Measurements from ENCODE around the gene MPND. TPM values are rescaled to one million over a fixed set of nuclear protein-coding genes. Genes with fewer than 3 reads are reported as not detected.
A peak's percentile ranks its signal among the peaks of the same experiment; 100 is the strongest.

MPND gene
- polyA plus RNA-seq, 1 of the 3 experiments (the other 2 are of a cell fraction), result 21.3 TPM

- TF ChIP-seq NRF1 (IDR thresholded peaks at IDR 0.05; ENCODE audit: low read depth, low read length) (no peak), RFX5 (IDR thresholded peaks at IDR 0.05; ENCODE audit: low read length) (no peak), TAF1 (IDR thresholded peaks at IDR 0.05; ENCODE audit: borderline replicate concordance, low read depth, low read length) (no peak), USF1 (IDR thresholded peaks at IDR 0.05; ENCODE audit: borderline replicate concordance, low read depth) (no peak), GATA2 (CRISPR knock-in tag; IDR thresholded peaks at IDR 0.05) (no peak), EZH2phosphoT487 (IDR thresholded peaks at IDR 0.05; ENCODE audit: borderline replicate concordance, low read depth) (no peak), GABPA (IDR thresholded peaks at IDR 0.05; ENCODE audit: low read depth) (no peak), NFIC (IDR thresholded peaks at IDR 0.05; ENCODE audit: borderline replicate concordance) (no peak), SIN3A (IDR thresholded peaks at IDR 0.05; ENCODE audit: borderline replicate concordance, low read depth, low read length) (no peak), RCOR1 (IDR thresholded peaks at IDR 0.05; ENCODE audit: low read length) (no peak), JUND (IDR thresholded peaks at IDR 0.05) (no peak), RXRA (IDR thresholded peaks at IDR 0.05; ENCODE audit: borderline replicate concordance, low read depth) (no peak), FOXM1 (IDR thresholded peaks at IDR 0.05; ENCODE audit: low read depth) (no peak), TEAD4 (IDR thresholded peaks at IDR 0.05; ENCODE audit: borderline replicate concordance, insufficient read depth) (no peak), ELF1 (IDR thresholded peaks at IDR 0.05) (no peak)
- TF ChIP-seq, protein P1, sequence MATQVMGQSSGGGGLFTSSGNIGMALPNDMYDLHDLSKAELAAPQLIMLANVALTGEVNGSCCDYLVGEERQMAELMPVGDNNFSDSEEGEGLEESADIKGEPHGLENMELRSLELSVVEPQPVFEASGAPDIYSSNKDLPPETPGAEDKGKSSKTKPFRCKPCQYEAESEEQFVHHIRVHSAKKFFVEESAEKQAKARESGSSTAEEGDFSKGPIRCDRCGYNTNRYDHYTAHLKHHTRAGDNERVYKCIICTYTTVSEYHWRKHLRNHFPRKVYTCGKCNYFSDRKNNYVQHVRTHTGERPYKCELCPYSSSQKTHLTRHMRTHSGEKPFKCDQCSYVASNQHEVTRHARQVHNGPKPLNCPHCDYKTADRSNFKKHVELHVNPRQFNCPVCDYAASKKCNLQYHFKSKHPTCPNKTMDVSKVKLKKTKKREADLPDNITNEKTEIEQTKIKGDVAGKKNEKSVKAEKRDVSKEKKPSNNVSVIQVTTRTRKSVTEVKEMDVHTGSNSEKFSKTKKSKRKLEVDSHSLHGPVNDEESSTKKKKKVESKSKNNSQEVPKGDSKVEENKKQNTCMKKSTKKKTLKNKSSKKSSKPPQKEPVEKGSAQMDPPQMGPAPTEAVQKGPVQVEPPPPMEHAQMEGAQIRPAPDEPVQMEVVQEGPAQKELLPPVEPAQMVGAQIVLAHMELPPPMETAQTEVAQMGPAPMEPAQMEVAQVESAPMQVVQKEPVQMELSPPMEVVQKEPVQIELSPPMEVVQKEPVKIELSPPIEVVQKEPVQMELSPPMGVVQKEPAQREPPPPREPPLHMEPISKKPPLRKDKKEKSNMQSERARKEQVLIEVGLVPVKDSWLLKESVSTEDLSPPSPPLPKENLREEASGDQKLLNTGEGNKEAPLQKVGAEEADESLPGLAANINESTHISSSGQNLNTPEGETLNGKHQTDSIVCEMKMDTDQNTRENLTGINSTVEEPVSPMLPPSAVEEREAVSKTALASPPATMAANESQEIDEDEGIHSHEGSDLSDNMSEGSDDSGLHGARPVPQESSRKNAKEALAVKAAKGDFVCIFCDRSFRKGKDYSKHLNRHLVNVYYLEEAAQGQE (IDR thresholded peaks at IDR 0.05; ENCODE audit: low read depth, low read length), result no peak
- TF ChIP-seq, protein P2, sequence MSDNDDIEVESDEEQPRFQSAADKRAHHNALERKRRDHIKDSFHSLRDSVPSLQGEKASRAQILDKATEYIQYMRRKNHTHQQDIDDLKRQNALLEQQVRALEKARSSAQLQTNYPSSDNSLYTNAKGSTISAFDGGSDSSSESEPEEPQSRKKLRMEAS (IDR thresholded peaks at IDR 0.05; ENCODE audit: low read depth), result no peak
- TF ChIP-seq, protein P3, sequence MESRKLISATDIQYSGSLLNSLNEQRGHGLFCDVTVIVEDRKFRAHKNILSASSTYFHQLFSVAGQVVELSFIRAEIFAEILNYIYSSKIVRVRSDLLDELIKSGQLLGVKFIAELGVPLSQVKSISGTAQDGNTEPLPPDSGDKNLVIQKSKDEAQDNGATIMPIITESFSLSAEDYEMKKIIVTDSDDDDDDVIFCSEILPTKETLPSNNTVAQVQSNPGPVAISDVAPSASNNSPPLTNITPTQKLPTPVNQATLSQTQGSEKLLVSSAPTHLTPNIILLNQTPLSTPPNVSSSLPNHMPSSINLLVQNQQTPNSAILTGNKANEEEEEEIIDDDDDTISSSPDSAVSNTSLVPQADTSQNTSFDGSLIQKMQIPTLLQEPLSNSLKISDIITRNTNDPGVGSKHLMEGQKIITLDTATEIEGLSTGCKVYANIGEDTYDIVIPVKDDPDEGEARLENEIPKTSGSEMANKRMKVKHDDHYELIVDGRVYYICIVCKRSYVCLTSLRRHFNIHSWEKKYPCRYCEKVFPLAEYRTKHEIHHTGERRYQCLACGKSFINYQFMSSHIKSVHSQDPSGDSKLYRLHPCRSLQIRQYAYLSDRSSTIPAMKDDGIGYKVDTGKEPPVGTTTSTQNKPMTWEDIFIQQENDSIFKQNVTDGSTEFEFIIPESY (IDR thresholded peaks at IDR 0.05; ENCODE audit: borderline replicate concordance, low read depth), result no peak
- TF ChIP-seq, protein P4, sequence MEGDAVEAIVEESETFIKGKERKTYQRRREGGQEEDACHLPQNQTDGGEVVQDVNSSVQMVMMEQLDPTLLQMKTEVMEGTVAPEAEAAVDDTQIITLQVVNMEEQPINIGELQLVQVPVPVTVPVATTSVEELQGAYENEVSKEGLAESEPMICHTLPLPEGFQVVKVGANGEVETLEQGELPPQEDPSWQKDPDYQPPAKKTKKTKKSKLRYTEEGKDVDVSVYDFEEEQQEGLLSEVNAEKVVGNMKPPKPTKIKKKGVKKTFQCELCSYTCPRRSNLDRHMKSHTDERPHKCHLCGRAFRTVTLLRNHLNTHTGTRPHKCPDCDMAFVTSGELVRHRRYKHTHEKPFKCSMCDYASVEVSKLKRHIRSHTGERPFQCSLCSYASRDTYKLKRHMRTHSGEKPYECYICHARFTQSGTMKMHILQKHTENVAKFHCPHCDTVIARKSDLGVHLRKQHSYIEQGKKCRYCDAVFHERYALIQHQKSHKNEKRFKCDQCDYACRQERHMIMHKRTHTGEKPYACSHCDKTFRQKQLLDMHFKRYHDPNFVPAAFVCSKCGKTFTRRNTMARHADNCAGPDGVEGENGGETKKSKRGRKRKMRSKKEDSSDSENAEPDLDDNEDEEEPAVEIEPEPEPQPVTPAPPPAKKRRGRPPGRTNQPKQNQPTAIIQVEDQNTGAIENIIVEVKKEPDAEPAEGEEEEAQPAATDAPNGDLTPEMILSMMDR (IDR thresholded peaks at IDR 0.05), result no peak
- TF ChIP-seq, protein P5, sequence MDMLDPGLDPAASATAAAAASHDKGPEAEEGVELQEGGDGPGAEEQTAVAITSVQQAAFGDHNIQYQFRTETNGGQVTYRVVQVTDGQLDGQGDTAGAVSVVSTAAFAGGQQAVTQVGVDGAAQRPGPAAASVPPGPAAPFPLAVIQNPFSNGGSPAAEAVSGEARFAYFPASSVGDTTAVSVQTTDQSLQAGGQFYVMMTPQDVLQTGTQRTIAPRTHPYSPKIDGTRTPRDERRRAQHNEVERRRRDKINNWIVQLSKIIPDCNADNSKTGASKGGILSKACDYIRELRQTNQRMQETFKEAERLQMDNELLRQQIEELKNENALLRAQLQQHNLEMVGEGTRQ (IDR thresholded peaks at IDR 0.05; ENCODE audit: borderline replicate concordance, low read depth, low read length), result no peak
- no peaks in the 10 kb centered on the region for H3K27me3 ChIP-seq (ENCODE audit: insufficient read depth)
- no peaks in the 10 kb centered on the region for H3F3A ChIP-seq (replicated peaks; ENCODE audit: insufficient read depth)
- peaks cover 4 to 7% of the 10 kb centered on the region in 2 experiments for H3K36me3 ChIP-seq (replicated peaks in 1 of 2; ENCODE audit: control insufficient read depth in 1 of 2, insufficient read depth in 2 of 2, low read length in 1 of 2)
- no peak overlapping the region for H3K4me3 ChIP-seq (ENCODE audit: low read depth in 2 of 2, low read length in 1 of 2)
- no peak overlapping the region for H3K4me2 ChIP-seq
- H3K9ac ChIP-seq, result no peak overlapping the region
- no peaks in the 10 kb centered on the region for H3K9me3 ChIP-seq
- peak; percentile 88 for DNase-seq
- WGBS (ENCODE audit: low lambda C conversion rate), result 92% methylated on average over 19 of the region's 22 CpGs
- H3K9me2 ChIP-seq, result no peaks in the 10 kb centered on the region
- peaks cover 0 to 5% of the 10 kb centered on the region in 2 experiments; a peak in 1 of 4 replicates for H3K4me1 ChIP-seq (ENCODE audit: control insufficient read depth in 1 of 2, insufficient read depth in 2 of 2, low read depth in 1 of 2, low read length in 1 of 2)
- H3K79me2 ChIP-seq (ENCODE audit: insufficient read depth), result no peaks in the 10 kb centered on the region
- no peak overlapping the region for H3K27ac ChIP-seq (ENCODE audit: low read depth in 2 of 2, low read length in 1 of 2)
- no peaks in the 10 kb centered on the region for H4K20me1 ChIP-seq (ENCODE audit: insufficient read depth)
- H2AFZ ChIP-seq (ENCODE audit: low read depth), result no peak overlapping the region
- ChIA-PET POLR2A (interaction anchor here (0.5 kb wide), 1 partner anchor 35 kb away, joined by 9 read pairs; no protein-coding TSS in a partner anchor), CTCF (no interaction called here)
Measured at GRCh38 chr19:4310247-4311121, 32.9 kb upstream of the MPND start.
